Mucosa of descending colon (tissue), 3 donors: ENCODE measurements around the gene ZSWIM6. TPM values are rescaled to one million over a fixed set of nuclear protein-coding genes. Genes with fewer than 3 reads are reported as not detected.

ENCODE experiments used
- ATAC-seq: fragments of 200-7000 bp; cut with Tn5 transposase; one replicate; pipeline ENCODE4 v1.9.1; 2020; ENCODE audit warnings: mild to moderate bottlenecking, moderate library complexity
- DNase-seq, 3 donors: peaks; one replicate each; pipeline ENCODE4 v3.0.0-alpha.2; 2020
- H3K36me3 ChIP-seq: fragments of 200-600 bp; one replicate; pipeline ENCODE4 v1.8.0; 2021; ENCODE audit warnings: low read depth, mild to moderate bottlenecking
- H3K4me1 ChIP-seq: fragments of 200-600 bp; one replicate; pipeline ENCODE4 v1.8.0; 2021; ENCODE audit warnings: low read depth, mild to moderate bottlenecking
- H3K4me3 ChIP-seq: fragments of 200-600 bp; one replicate; pipeline ENCODE4 v1.8.0; 2021; ENCODE audit warnings: mild to moderate bottlenecking
- H3K9me3 ChIP-seq: fragments of 200-600 bp; one replicate; pipeline ENCODE4 v1.8.0; 2021; ENCODE audit warnings: mild to moderate bottlenecking
- intact Hi-C, 2 donors: fragments of 100-400 bp; cut with DNase I in 1 of 2; cut with micrococcal nuclease in 1 of 2; formaldehyde crosslinking; loops; one replicate each; pipeline versions ENCODE4 v1.11.0 to v1.11.1; 2022; cut with DNase I, micrococcal nuclease
- total RNA-seq, 3 donors: library from RNA; stranded (reverse); fragmentation: NEBNext Ultra II Directional in 2 of 3; extraction: Animal tissue kit (Norgen Biotek cat#: 25700) in 2 of 3; gene quantifications; one replicate each; pipeline versions ENCODE4 v1.2.1 to v1.2.4, GENCODE V29; 2021 to 2023
- TF ChIP-seq, protein P1 (sequence below): fragments of 200-600 bp; IDR thresholded peaks from one replicate; pipeline ENCODE4 v1.8.0; 2022; ENCODE audit warnings: antibody characterized with exemption, mild to moderate bottlenecking
- donor health status: DM: no; HTN: no; CAD: no; lungs with moderate emphysema.
- donor health status: DM: no; HTN: no; CAD: no.
- donor health status: DM: no; HTN: yes; CAD: no.

The ZSWIM6 gene
- total RNA-seq, 3 donors from 2014 or later: 26.2 to 39.4 (median 27.8) TPM

GRCh38 chr5:61474746-61475145 lies 142.7 kb downstream of the ZSWIM6 start:
- Histone ChIP-seq H3K36me3 (no peaks in the 10 kb centered on the region), H3K4me3 (no peak overlapping the region), H3K4me1 (no peaks in the 10 kb centered on the region), H3K9me3 (no peaks in the 10 kb centered on the region)
- TF ChIP-seq, protein P1, sequence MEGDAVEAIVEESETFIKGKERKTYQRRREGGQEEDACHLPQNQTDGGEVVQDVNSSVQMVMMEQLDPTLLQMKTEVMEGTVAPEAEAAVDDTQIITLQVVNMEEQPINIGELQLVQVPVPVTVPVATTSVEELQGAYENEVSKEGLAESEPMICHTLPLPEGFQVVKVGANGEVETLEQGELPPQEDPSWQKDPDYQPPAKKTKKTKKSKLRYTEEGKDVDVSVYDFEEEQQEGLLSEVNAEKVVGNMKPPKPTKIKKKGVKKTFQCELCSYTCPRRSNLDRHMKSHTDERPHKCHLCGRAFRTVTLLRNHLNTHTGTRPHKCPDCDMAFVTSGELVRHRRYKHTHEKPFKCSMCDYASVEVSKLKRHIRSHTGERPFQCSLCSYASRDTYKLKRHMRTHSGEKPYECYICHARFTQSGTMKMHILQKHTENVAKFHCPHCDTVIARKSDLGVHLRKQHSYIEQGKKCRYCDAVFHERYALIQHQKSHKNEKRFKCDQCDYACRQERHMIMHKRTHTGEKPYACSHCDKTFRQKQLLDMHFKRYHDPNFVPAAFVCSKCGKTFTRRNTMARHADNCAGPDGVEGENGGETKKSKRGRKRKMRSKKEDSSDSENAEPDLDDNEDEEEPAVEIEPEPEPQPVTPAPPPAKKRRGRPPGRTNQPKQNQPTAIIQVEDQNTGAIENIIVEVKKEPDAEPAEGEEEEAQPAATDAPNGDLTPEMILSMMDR: no peak
- DNase-seq (no peak), ATAC-seq (no peak)
- intact Hi-C loops: no loop called here

- TF ChIP-seq, protein P1: no peak
- peak; percentile 61 for ATAC-seq
- intact Hi-C loops: no loop called here
- DNase-seq: no peak
- Histone ChIP-seq H3K4me3 (no peak overlapping the region), H3K36me3 (no peaks in the 10 kb centered on the region), H3K4me1 (no peaks in the 10 kb centered on the region), H3K9me3 (no peaks in the 10 kb centered on the region)
Observed at GRCh38 chr5:61477788-61478187, 145.7 kb downstream of the ZSWIM6 start.

DNA sequence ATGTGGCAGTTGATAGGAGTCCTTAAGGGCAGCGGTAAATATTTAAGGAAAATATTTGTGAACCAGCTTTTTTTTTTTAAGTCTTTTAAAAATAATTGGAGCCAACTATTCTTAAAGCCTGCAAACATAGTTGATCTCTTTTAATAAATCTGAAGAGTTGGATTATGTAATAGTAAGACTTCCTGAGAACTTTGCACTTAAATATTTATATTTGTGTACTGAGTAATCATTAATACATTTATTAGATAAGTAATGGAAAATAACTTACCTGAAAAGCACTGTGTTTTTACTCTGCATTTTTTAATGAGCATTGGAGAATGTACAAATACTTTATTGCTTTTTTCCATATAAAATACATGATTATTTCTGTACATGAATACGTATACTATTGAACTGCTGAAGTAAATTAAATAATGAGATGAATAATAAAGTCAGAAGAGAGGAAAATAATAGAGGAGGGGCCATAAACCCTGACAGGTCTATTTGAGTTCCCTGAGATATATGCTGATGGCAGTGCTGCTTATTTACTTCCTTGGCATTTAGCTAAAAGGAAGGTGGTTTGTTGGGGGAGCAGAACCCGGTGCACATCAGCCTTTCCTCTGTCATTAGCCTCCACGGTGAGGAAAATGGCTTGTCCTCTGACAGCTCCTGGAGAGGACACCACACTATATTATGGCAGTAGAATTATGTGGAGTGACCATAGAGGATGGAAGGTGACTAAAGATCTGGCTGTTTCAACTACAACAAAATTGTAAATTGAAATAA lies 148.0 kb downstream of the ZSWIM6 start:
- no peaks in the 10 kb centered on the region for H3K4me1 ChIP-seq
- no peak overlapping the region for H3K4me3 ChIP-seq
- intact Hi-C loops: no loop called here
- H3K36me3 ChIP-seq: no peaks in the 10 kb centered on the region
- TF ChIP-seq, protein P1: no peak
- H3K9me3 ChIP-seq: no peaks in the 10 kb centered on the region
- ATAC-seq (no peak), DNase-seq (no peak)

DNA sequence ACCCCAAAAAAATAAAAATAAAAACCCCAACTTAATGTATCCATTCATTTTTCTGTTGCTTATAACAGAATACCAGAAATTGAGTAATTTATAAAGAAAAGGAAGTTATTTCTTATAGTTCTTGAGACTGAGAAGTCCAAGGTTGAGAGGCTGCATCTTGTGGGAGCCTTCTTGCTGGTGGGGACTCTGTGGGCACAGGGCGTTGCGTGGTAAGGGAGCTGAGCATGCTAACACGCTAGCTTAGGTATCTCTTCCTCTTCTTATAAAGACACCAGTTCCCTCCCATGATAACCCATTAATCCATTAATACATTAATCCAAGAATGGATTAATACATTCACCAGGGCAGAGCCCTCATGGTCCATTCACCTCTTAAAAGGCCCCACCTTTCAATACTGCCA lies 150.9 kb downstream of the ZSWIM6 start:
- no peak for ATAC-seq
- TF ChIP-seq, protein P1: no peak
- intact Hi-C loops: no loop called here

DNA sequence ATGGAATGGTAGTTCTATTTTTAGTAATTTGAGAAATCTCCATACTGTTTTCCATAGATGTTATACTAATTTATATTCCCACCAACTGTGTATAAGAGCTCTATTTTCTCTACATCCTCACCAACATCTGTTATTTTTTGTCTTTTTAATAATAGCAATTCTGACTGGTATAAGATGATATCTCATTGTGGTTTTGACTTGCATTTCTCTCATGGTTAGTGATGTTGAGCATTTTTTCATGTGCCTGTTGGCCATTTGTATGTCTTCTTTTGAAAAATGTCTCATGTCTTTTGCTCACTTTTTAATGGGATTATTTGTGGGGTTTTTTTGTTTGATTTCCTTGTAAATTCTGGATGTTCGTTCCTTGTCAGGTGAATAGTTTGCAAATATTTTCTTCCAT lies 154.4 kb downstream of the ZSWIM6 start:
- no peak for DNase-seq
- Histone ChIP-seq H3K4me1 (no peaks in the 10 kb centered on the region), H3K36me3 (no peaks in the 10 kb centered on the region), H3K4me3 (no peak overlapping the region), H3K9me3 (no peaks in the 10 kb centered on the region)
- intact Hi-C loops: no loop called here
- no peak for ATAC-seq
- TF ChIP-seq, protein P1: no peak

More for the DNA sequence above, 150.9 kb downstream of the ZSWIM6 start:
- no peaks in the 10 kb centered on the region for H3K4me1 ChIP-seq
- no peaks in the 10 kb centered on the region for H3K9me3 ChIP-seq
- DNase-seq: no peak
- H3K36me3 ChIP-seq: no peaks in the 10 kb centered on the region
- H3K4me3 ChIP-seq: no peak overlapping the region
